Measurements from ENCODE around the gene ATP1B3. TPM values are rescaled to one million over a fixed set of nuclear protein-coding genes. Genes with fewer than 3 reads are reported as not detected.

ATP1B3 gene
- polyA plus RNA-seq, 1 experiment, result 59.7 TPM

DNA sequence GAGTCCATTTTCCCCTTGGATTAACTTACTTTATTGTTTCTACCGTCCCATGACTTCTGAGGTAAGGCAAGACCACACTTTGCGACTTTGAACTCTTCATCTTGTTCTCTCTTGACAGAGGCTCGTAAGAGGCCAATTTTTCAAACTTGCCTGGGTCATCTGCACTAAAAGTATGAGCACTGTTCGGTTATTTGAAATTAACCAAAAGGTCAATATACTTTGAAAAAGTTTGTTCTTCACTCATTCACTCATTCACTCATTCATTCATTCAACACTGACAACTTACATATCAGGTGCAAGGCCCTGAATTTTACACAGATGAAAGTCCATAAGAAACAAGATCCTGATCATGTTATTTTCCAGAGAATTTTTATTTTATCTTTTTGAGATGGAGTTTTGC is 57.9 kb downstream of the ATP1B3 start:
- H3K27me3 ChIP-seq (ENCODE audit: control insufficient read depth, insufficient read depth, low read length), result no peaks in the 10 kb centered on the region
- no peak overlapping the region for H3K4me3 ChIP-seq (ENCODE audit: low read depth, low read length)
- DNase-seq (ENCODE audit: low read depth), result no peak
- TF ChIP-seq CTCF (IDR thresholded peaks at IDR 0.05; ENCODE audit: insufficient read depth, low read depth, low read length), result no peak
- CTCF ChIA-PET, result interaction anchor here (0.7 kb wide), 1 partner anchor 26 kb away, joined by 3 read pairs; no protein-coding TSS in a partner anchor
- no peaks in the 10 kb centered on the region for H3K36me3 ChIP-seq (ENCODE audit: control insufficient read depth, insufficient read depth, low read length)
- POLR2A ChIA-PET, result no interaction called here

DNA sequence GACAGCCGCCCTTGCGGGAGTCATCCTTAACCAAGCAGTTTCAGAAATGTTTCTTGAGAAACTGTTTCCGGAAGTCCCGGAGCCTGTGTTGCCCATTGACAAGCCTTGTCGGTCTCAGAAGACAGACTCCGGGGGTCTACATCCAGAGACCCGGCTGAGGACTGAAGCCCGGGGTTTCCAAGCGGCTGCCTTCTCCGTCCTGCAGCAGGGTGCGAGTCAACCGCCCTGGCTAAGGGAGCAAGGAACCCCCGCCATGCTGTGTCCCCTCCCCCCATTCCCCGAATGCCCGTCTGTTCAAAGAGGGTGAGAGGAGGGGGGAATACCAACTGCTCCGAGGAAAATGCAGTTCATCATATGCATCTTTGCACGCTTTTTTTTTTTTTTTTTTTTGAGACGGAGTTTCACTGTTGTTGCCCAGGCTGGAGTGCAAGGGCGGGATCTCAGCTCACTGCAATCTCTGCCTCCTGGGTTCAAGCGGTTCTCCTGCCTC is 61.6 kb downstream of the ATP1B3 start:
- ChIA-PET CTCF (no interaction called here), POLR2A (no interaction called here)

GRCh38 chr3:141939759-141940158 is 63.3 kb downstream of the ATP1B3 start:
- Histone ChIP-seq H3K4me3 (ENCODE audit: low read depth, low read length) (no peak overlapping the region), H3K27me3 (ENCODE audit: control insufficient read depth, insufficient read depth, low read length) (no peaks in the 10 kb centered on the region), H3K36me3 (ENCODE audit: control insufficient read depth, insufficient read depth, low read length) (no peaks in the 10 kb centered on the region)
- ChIA-PET CTCF (interaction anchor here (1.1 to 1.2 kb wide), 2 partner anchors 12 to 14 kb away, joined by 3 read pairs; no protein-coding TSS in a partner anchor), POLR2A (interaction anchor here (0.6 kb wide), 1 partner anchor 61 kb away, joined by 3 read pairs; no protein-coding TSS in a partner anchor)
- DNase-seq (ENCODE audit: low read depth), result no peak
- TF ChIP-seq CTCF (IDR thresholded peaks at IDR 0.05; ENCODE audit: insufficient read depth, low read depth, low read length), result no peak

More for the DNA sequence above, 61.6 kb downstream of the ATP1B3 start:
- H3K4me3 ChIP-seq (ENCODE audit: low read depth, low read length), result no peak overlapping the region
- no peaks in the 10 kb centered on the region for H3K27me3 ChIP-seq (ENCODE audit: control insufficient read depth, insufficient read depth, low read length)
- no peak for TF ChIP-seq CTCF (IDR thresholded peaks at IDR 0.05; ENCODE audit: insufficient read depth, low read depth, low read length)
- DNase-seq (ENCODE audit: low read depth), result no peak
- no peaks in the 10 kb centered on the region for H3K36me3 ChIP-seq (ENCODE audit: control insufficient read depth, insufficient read depth, low read length)

GRCh38 chr3:141940194-141940776 is 63.8 kb downstream of the ATP1B3 start:
- DNase-seq (ENCODE audit: low read depth), result peak; percentile 48
- TF ChIP-seq CTCF (IDR thresholded peaks at IDR 0.05; ENCODE audit: insufficient read depth, low read depth, low read length), result no peak
- no peaks in the 10 kb centered on the region for H3K27me3 ChIP-seq (ENCODE audit: control insufficient read depth, insufficient read depth, low read length)
- no peak overlapping the region for H3K4me3 ChIP-seq (ENCODE audit: low read depth, low read length)
- CTCF ChIA-PET, result interaction anchor here (0.7 to 1.5 kb wide), 5 partner anchors 9 to 295 kb away, joined by 3 to 5 read pairs (median 3); no protein-coding TSS in a partner anchor
- POLR2A ChIA-PET, result interaction anchor here (0.6 kb wide), 1 partner anchor 62 kb away, joined by 3 read pairs; no protein-coding TSS in a partner anchor
- no peaks in the 10 kb centered on the region for H3K36me3 ChIP-seq (ENCODE audit: control insufficient read depth, insufficient read depth, low read length)

GRCh38 chr3:141941093-141941492 is 64.7 kb downstream of the ATP1B3 start:
- no peak for TF ChIP-seq CTCF (IDR thresholded peaks at IDR 0.05; ENCODE audit: insufficient read depth, low read depth, low read length)
- Histone ChIP-seq H3K36me3 (ENCODE audit: control insufficient read depth, insufficient read depth, low read length) (no peaks in the 10 kb centered on the region), H3K4me3 (ENCODE audit: low read depth, low read length) (no peak overlapping the region), H3K27me3 (ENCODE audit: control insufficient read depth, insufficient read depth, low read length) (no peaks in the 10 kb centered on the region)
- ChIA-PET CTCF (interaction anchor here (0.7 to 1.5 kb wide), 4 partner anchors 15 to 296 kb away, joined by 3 to 5 read pairs (median 3); partner anchors contain the start of gene TFDP2), POLR2A (no interaction called here)
- DNase-seq (ENCODE audit: low read depth), result no peak
